Medulla oblongata (tissue), 1 donor: Measurements from ENCODE around the gene ARL14.
"Not testable (repeated sequence)": the region's sequence is repeated elsewhere in the genome, so short reads cannot be mapped to it uniquely, and the experiment has no call there.

Experiments
- DNase-seq: peaks from one replicate; pipeline ENCODE4 v3.0.0-alpha.2; 2015; ENCODE audit errors: extremely low spot score

ARL14 gene

DNA sequence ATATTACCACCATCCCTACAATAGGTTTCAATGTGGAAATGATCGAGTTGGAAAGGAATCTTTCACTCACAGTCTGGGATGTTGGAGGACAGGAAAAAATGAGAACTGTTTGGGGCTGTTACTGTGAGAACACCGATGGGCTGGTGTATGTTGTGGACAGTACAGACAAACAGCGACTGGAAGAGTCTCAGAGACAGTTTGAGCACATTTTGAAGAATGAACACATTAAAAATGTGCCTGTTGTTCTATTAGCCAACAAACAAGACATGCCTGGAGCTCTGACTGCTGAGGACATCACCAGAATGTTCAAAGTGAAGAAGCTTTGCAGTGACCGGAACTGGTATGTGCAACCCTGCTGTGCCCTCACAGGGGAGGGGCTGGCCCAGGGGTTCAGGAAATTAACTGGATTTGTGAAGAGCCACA, 510 bp downstream of the ARL14 start:
- DNase-seq = no peak

DNA sequence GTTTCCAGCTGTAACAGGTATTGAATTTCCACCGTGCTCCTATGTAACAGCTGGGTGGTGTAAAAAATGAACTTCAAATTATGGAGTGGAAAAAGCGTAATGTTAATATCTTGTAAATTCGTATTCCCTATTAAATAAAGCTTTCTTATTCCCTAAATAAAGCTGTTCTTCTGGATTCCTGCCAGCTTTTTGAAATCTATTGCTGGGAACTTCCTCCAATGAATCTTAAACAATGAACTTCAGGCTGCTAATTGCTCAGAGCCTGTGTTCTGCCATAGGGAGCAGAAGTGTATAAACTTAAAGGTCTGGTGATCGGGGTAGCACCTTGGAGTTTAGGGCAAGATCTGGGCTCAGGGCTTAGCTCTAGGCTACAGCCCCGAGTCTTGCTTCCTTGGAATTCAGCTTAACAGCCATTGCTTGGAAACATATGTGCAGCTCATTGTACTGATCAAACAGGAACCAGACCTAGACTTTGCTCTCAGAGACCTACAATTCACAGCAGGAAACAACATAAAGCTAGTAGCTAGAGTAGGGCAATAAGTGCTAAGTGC, 1.4 kb downstream of the ARL14 start:
- DNase-seq = no peak

DNA sequence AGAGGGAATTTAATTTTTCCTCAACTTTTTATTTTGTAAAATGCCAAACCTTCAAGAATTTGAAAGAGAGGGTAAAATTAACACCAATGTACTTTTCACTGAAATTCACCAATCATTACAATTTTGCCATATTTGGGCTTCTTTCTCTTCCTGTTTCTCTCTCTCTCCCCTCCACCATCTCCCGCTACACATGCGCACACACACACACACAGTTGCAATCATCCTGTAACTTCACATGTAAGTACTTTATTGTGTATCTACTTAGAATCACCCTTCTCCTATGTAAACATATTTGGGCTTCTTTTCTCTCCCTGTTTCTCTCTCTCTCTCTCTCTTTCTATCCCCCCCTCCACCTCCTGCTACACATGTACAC, 7.4 kb downstream of the ARL14 start:
- no peak for DNase-seq

DNA sequence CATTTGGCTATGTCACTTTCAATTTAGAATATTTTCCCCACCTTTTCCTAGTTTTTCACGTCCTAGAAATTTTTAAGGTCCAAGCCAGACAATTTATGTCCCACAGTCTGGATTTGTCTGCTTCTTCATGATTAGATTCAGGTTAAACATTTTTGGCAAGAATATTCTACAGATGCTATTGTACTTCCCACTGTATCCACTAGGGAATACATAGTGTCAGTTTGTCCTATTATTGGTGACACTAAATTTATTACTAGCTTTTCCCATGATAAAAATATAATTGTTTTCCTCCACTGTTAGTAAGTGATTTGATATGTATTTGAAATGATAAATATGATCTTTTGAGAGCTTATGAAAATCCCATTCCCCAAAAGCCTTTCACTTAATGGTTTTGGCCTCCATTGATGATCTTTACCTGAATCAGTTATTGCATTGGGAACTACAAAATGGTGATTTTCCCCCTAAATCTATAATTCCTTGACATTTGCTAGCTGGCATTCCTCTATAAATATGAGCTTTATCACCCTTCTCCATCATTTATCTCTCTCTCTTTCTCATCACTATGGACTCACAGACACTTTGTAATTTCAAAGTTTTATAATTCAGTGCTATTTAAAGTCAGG, 8.3 kb downstream of the ARL14 start:
- no peak for DNase-seq

DNA sequence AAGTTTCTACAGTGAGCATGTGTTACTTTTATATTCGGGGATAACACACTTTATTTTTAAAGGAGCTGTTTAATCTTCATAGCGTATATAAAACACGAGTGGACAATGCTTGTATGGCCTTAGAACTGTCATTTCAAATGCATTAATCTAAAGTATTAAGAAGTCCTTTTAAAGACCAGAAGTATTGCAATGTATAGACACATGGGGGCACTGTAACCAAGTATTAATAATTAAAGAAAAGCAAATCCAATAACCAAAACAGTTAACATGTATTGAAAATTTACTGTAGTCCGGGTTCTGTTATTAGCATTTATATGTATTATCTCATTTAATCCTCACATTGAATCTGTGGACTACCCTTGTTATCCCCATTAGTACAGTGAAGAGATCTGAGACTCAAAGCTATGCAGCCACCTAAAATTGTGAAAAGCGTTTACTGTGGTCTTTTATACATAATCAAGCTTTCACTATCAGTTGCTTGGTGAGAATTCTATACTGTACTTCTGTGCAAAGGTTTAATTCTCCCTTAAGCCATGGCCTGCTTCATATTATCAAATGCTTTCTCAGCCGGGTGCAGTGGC, 10.1 kb downstream of the ARL14 start:
- DNase-seq = no peak

DNA sequence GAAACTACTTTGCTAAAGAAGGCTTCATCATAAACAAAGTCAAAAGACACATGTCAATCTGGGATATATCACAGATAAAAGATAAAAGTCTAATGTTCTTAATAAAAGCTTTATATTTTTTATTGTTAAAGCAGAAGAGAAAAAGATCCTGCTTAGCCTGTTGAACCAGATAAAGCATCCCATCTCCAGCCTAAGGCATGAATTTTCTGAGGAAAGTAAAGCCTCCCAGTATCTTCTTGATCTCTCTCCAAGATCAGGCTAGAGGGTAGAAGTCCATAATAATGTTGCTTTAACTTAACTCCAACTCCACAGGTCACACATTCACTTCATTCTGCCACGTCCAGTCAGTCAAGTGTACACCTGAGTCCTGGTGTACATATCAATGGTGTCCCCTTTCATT, 14.2 kb downstream of the ARL14 start:
- no peak for DNase-seq

DNA sequence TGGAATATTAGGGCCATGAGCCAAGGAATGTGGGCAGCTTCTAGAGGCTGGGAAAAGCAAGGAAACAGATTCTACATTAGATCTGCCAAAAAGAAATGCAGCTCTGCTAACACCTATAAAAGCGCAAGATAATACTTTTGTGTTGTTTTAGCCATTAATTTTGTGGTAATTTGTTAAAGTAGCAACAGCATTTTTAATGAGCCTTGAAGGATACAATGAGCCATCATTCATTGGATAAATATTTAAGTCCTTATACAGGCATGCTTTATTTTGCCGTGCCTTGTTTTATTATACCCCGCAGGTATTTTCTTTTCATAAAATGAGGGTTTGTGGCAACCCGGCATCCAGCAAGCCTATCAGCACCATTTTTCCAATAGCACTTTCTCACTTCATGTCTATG, 15.0 kb downstream of the ARL14 start:
- DNase-seq = no peak

DNA sequence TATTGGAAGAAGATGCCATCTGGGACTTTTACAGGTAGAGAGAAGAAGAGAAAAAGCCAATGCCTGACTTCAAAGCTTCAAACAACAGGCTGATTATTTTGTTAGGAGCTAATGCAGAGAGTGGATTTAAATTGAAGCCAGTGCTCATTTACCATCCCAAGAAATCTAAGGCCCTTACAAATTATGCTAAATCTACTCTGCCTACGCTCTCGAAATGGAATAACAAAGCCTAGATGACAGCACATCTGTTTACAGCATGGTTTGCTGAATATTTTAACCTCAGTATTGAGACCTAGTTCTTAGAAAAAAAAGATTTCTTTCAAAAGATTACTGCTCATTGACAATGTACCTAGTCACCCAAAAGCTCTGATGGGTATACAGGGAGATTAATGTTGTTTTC, 16.2 kb downstream of the ARL14 start:
- no peak for DNase-seq

DNA sequence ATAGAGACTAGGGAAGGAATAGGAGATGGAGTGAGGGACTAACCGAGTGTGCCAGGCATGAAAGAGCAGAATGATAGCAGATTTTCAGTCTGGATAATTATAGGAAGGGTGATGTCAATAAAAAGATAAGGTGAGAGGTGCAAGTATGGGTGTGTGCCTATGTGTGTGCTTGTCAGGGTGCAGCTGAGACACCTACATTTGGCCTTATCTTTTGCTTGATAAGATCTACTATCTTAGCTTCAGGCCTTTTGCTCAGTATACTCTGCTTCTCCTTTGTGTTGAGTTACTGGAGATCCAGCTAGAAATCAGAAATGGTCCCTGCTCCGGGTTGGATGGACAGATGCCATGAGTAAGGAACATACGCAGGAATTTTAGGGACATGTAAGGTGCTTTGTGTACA, 17.4 kb downstream of the ARL14 start:
- DNase-seq = no peak

DNA sequence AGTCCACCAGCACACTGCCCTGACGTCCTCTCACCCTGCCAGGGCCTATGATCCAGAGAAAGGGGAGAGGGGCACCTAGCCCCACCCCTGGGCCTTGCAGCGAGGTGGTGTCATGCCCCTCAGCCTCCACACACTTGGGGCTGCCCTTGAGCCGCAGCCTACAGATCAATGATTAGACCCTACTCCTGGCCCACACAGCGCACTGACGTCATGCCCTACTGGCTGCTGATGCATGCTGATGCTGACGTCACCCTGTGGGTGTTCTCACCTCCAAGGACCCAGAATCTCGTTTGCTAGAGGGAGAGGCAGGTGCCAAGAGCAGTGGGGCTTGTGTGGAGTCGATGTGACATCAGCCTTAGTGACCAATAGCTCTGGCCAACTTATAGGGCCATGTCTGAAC, 18.0 kb downstream of the ARL14 start:
- no peak for DNase-seq

DNA sequence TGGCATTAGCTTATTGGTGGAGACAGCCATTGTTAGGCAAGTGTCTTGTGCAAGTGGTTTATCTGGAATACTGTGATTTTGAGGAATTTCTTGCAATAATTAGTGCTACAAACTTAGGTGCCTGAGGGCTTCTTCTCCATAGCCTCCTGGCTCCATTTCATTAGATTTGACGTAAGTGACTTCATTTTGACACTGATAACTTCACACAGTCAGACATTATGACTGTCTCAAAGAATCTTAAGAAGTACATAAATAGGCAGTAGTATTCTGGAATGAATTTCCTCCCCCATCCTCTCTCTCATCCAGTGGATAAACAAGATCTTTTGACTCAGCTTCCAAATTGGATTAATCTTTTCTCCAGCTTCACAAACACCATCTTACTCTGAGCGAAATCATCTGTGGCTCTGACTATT, 19.0 kb downstream of the ARL14 start:
- no peak for DNase-seq

DNA sequence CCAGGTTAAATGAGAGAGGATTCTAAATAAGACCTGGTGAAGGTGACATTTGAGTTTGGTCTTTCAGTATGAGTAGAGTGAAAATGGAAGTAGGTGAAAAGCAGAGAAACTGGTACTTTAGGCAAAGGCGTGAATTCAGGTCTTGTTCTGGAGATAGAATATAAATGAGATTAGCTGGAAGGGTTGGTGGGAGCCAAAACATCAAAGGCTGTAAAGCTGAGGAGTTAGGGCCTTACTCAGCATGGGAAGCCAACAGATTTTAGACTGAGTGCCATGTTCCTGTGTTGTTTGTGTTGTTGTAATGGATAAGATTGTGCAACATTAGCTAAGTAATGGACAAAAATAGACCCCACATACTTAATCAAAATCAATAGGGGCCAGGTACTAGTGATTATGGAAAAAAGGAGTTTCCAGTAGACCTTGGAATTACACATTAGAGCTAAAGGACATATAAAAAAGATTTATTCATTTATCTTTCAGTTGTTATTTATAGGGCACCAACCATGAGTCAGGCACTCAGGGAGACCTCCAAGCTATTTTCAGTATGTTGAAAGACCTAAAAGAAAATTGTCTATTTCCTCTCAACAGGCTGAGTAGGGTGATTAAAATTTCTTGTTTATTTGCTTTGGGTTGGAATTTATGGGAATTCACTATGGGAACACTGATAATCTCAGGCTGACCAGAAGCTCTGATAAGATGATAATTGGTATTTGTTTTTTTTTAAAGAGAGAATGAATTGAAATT, 20.8 kb downstream of the ARL14 start:
- no peak for DNase-seq

DNA sequence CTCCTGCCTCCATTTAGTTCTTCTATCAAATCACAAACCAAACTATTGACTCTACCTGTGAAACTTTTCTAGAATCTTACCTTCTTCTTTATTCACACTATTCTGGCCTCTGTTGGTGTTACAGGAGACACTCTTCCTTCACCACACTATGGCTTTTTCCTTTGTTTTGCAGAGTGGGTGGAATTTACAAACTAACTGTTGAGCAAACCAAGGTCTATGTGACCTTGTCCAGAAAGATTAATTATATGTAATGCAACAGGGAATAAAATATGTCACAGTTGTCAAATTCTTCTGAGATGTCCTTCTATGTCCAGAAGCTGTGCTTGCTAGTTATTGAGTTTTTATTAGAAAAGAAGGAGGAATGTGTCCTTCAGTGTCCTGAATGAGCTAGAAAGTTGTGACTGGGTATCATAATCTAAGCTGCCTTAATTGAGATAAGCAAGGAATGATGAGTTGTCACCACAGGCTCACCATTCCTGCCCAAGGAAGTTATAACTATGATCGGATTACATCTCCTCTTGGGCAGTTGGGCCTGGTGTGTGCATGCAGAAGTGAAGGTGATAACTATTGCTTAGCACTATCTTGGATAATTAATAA, 21.7 kb downstream of the ARL14 start:
- DNase-seq = no peak

DNA sequence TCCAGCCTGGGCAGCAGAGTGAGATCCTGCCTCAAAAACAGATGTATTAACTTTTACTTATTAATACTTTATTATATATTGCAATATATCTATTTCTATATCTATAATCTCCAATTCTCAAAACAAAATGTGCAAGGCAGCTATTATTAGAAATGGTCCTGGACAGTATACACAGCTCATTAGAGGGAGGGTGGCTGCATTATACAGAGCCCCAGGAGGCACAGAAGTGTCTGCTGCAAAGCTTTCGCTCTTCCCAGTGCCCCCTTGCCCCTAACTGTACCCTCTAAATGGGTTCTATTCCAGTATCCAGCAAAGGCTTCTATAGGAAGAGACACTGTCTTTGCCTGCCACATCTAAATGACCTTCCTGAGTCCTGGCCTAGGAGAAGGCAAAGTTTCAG, 24.5 kb downstream of the ARL14 start:
- no peak for DNase-seq

DNA sequence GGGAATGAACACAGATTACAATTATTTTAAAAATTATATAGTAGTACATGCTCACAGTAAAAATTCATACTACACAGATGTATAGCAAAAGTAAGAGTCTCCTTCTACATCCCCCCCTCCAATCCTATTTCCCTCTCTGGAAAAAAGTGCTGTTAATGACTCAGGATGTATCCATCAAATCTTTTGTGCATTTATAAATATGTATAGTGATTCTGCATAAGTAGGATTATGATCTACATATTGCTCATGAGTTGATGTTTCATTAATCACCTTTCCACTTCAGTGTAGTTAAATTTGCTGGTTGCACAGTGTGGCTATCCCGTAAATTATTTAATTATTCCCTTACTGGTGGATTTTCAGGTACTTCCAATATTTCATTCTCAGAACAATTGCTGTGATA, 25.3 kb downstream of the ARL14 start:
- no peak for DNase-seq

DNA sequence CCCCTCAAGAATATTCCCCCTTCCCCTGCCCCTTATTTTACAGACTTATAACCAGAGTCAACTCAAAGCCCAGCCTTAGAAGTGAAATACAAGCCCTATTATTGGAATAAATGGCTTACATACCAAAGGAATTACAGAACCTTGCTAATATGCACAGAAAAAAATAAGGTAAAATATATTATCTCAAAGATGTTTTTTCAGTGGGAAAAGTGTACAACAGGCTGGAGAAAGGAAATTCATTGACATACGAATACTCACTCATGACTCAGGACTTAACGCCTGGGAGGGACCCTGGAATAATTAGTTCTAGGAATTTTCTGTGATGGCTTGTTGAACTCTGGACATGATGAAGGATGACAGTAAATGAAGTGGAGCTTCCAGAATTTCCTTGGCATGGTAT, 27.0 kb downstream of the ARL14 start:
- DNase-seq = no peak

DNA sequence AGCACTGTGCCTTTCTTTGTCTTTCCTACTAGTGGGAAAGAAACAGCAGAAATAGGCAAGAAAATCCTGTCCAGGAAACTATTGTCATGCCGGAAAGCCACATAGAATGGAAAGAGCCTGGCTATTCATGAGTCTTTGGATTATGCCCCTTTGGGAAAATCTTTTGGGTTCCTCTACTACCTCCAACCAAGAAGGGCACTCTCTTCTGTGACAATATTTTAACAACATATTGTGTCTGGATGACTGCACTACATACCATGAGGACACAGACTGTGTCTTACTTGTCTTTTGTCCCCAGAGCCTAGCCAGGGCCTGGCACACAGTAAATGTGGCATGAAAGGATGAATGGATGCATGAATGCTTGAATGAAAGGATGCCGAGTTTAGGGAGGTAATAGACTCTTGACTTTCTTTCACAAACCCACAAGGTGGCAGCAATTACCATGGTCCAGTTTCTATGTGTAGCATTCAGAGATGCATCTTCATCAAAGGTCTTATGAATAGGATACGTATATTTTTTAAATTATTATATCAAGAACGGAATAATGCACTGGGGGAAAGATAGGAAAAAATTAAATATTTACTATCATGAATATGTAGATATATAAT, 30.3 kb downstream of the ARL14 start:
- DNase-seq = peak; percentile 87

DNA sequence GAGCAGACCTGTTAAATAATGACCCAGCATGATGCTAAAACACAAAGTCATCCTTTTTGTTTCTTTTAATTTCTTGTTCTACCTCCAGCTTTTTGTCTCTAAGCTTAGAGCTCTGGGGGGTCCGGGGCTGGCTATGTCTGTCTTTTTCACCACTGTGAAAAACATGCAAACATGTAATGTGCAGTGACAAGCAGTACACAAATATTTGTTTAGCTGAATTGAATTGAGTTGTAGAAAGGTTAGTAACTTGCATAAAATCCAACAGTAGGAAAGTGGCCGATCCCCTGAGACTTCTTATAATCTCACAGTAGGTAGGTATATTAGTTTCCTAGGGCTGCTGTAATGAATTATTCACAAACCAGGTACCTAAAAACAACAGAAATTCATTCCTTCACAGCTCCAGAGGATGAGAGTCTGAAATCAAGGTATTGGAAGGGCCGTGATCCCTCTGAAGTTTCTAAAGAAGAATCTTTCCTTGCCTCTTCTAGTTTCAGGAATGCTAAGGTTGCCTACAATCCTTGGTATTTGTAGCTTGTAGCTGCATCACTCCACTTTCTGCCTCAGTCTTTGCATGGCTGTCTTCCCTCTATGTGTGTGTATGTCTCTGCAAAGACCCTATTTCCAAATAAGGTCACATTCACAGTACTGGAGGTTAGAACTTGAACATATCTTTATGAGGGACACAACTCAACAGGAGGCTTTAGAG, 32.7 kb downstream of the ARL14 start:
- DNase-seq = no peak

DNA sequence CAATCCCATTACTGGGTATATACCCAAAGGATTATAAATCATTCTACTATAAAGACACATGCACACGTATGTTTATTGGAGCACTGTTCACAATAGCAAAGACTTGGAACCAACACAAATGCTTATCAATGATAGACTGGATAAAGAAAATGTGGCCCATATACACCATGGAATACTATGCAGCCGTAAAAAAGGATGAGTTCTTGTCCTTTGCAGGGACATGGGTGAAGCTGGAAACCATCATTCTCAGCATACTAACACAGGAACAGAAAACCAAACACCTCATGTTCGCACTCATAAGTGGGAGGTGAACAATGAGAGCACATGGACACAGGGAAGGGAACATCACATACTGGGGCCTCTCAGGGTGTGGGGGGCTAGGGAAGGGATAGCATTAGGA, 36.2 kb downstream of the ARL14 start:
- not testable (repeated sequence) for DNase-seq

DNA sequence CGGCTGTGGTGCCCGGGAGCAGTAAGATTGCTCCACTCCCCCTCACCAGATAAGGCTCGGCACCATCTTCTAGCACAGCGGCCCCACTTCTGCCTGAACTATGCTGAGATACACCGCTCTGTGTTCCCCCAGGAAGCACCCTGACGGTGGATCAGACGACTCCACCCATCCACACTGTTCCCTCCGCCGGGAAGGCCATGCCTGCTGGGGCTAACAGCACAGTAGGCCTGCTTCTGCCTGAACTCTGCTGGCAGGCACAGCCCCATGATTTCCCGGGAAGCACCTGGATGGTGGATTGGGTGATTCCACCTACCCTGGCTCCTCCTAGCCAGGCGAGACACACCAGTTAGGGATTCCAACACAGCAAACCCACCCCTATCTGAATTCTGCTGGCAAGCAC, 42.8 kb downstream of the ARL14 start:
- no peak for DNase-seq

DNA sequence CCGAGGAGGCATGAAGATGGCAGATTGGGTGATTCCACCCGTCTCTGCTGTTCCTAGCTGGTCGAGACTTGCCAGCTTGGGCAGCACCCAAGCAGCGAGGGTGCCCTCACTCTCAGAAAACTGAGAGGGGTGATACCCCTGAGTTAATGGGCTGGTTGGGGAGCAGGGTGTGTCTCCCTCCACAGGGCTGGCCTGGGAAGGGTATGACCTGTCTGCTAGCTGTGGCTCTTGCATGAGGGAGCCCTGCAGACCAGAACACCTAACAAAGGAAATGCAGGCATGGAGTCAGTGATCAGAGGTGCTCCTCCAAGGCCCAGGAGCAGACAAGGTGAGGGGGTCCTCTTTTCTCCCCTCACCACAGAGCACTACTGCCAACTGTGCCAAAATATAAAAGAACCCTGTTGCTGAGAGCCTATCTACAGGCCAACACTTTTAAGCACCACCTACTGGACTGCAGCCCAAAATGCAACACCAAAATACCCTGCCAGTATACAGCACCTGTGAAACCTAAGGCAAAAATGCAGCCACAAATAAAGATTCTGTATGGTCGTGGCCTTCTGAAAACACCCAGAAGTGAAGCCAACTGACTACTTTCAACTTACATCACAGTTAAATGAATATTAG, 43.3 kb downstream of the ARL14 start:
- no peak for DNase-seq
